Left kidney (tissue), 2 donors: Measurements from ENCODE around the gene SRRM4. TPM values are rescaled to one million over a fixed set of nuclear protein-coding genes. Genes with fewer than 3 reads are reported as not detected.

Experiments
- DNase-seq: peaks from one replicate; pipeline ENCODE4 v3.0.0-alpha.2; 2013
- polyA plus RNA-seq: library from polyadenylated mRNA; unstranded; fragments of 120-200 nt; gene quantifications from one replicate; pipeline ENCODE4 v1.2.1, GENCODE V29; 2013; ENCODE audit not compliant: insufficient read length

The SRRM4 gene
- polyA plus RNA-seq, 1 donor: 0.02 TPM

- DNase-seq: no peak
These were observed 187.4 kb downstream of the SRRM4 start for GRCh38 chr12:119168721-119169120.

GRCh38 chr12:119169150-119169549 is 187.8 kb downstream of the SRRM4 start:
- DNase-seq: no peak

- DNase-seq: no peak
These were observed 189.9 kb downstream of the SRRM4 start for GRCh38 chr12:119171291-119171690.

- DNase-seq: no peak
These were observed 190.5 kb downstream of the SRRM4 start for GRCh38 chr12:119171691-119172425.

- DNase-seq: no peak
These were observed 193.7 kb downstream of the SRRM4 start for GRCh38 chr12:119175081-119175480.

- peak; percentile 50 for DNase-seq
These were observed 195.1 kb downstream of the SRRM4 start for GRCh38 chr12:119176267-119177055.

- no peak for DNase-seq
These were observed 195.7 kb downstream of the SRRM4 start for GRCh38 chr12:119177056-119177325.

GRCh38 chr12:119177724-119178380 is 196.5 kb downstream of the SRRM4 start:
- no peak for DNase-seq

- peak; percentile 63 for DNase-seq
These were observed 197.4 kb downstream of the SRRM4 start, which contains the start of gene HSPB8 for GRCh38 chr12:119178544-119179334. Gene HSPB8 (plus strand): TSS chr12:119178931. CDS start chr12:119179313, 382 bp downstream.

GRCh38 chr12:119179335-119180021 is 198.1 kb downstream of the SRRM4 start:
- no peak for DNase-seq

- no peak for DNase-seq
These were observed 199.2 kb downstream of the SRRM4 start for GRCh38 chr12:119180380-119181040.

- no peak for DNase-seq
These were observed 199.9 kb downstream of the SRRM4 start for GRCh38 chr12:119181202-119181601.

GRCh38 chr12:119181944-119182343 is 200.6 kb downstream of the SRRM4 start:
- DNase-seq: no peak

GRCh38 chr12:119182701-119183493 is 201.6 kb downstream of the SRRM4 start:
- no peak for DNase-seq

GRCh38 chr12:119183942-119184695 is 202.8 kb downstream of the SRRM4 start:
- no peak for DNase-seq

- DNase-seq: no peak
These were observed 213.9 kb downstream of the SRRM4 start for GRCh38 chr12:119195256-119195655.

GRCh38 chr12:119198440-119198839 is 217.1 kb downstream of the SRRM4 start:
- no peak for DNase-seq

GRCh38 chr12:119200601-119201000 is 219.3 kb downstream of the SRRM4 start:
- DNase-seq: no peak

GRCh38 chr12:119201789-119202543 is 220.6 kb downstream of the SRRM4 start:
- no peak for DNase-seq
